ENCODE measurements around the gene PSMD1.
A peak's percentile ranks its signal among the peaks of the same experiment; 100 is the strongest.
"Not testable (repeated sequence)": the region's sequence is repeated elsewhere in the genome, so short reads cannot be mapped to it uniquely, and the experiment has no call there.

Gene PSMD1

DNA sequence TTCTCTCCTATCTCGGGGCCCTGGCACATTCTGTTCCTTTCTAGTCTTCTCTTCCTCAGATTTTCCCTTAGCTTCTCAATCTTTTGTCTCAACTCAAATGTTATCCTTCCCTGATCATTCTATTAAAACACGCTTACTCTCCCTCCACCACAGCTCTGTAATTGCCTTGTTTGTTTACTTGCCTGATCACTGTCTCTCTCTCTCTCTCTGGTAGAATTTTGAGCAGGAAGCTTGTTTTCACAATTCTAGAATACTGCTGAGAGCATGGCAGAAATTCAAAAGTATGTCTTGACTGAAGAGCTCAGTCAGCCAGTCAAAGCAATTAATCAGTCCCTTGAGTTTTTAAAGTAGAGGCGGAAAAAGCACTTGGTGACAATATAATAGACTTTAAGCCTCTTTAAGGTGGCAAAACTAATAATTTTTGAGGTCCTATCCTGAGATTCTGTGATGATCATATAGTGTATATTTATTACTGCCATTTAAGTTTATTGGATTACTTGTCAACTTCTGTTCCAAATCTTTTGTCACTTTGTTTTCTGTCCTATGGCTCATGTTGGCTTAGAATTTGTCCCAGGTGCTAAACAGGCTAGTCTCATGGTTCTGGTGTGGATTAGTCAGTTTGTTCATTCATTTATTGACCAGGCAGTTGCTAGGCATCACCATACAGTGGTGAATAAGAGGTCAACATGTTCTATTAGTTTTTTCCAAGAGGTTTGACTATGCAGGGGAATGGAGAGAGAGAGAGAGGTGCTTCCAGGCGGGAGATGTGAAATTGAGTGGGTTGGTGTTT lies 2.3 kb downstream of the PSMD1 start:
- DNase-seq, result no peak

DNA sequence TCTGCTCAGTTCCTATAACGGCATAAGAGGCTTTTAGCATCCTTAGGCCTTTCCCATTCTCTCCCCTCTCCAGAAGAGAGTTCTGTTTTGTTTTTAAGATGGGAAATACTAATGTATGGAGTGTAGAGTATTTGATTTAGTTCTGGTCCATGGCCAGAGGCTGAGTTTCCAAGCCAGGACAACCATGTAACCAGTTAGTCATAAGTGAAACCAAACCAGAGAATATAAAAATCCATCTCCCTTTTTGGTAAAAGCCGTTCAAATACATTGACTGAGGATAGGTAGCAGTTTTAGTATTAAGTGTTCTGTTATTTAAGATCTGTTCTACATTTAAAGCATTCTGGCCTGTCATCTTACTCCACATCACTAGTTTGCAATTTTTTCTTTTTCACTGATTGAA lies 3.1 kb downstream of the PSMD1 start:
- no peak for DNase-seq

DNA sequence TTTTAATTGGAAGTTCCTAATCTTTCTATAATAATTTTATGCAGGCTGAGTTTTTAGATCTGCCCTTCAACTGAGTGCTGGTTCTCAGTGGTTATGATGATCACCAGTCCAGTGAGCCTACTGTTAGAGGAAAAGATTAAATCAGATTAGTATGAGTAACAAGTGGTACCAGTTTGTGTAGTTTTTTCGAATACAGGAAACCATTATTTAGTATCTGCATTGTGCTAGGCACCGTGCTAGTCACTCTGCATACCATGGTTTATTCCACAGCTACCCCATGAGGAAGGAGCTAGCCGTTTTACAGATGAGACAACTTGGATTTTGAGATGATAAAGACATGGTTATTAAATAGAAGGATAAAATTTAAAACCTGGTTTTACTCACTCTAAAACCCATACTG lies 6.1 kb downstream of the PSMD1 start:
- no peak for DNase-seq

DNA sequence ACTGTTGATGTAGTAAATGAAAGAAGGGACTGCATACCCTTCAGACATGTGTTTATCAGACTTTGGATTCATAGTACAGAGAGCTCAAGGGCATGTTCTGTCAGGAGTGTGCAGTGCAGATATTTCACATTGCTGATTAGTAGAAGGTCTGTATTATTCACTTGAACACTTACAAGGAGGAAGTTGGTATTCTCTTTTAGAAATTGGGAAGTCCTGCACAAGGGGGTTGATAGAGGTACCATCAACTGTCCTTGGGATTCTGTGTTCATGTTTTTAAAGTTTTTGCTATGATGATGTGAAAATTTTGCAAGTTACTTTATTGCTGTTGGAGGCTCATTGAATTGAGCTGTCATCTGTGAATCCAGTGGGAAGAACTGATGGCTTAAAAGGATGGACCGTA lies 6.7 kb downstream of the PSMD1 start:
- DNase-seq, result no peak

DNA sequence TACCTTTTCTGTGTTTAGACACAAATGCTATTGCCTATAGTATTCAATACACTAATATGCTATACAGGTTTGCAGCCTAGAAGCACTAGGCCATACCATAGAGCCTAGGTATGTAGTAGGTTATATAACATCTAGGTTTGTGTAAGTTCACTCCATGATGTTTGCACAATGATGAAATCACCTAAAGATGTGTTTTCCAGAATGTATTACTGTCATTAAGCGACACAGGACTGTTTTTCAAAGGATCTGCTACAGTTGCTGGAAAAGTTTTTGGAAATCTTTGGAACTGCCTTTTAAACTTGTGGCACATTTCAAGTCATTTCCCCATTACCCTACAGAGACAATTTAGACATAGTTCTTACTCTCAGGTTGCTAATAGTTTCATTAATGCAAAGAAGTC lies 9.3 kb downstream of the PSMD1 start:
- DNase-seq, result no peak

DNA sequence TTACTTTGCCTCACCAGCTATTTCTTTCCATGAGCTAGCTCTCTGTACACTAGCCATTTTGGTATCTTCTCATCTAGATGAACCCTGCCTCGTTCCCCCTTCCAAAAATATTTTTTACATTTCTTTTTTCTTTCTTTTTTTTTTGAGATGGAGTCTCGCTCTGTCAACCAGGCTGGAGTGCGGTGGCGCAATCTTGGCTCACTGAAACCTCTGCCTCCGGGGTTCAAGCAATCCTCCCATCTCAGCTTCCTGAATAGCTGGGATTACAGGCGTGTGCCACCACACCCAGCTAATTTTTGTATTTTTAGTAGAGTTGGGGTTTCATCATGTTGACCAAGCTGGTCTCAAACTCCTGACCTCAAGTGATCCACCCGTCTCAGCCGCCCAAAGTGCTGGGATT lies 10.9 kb downstream of the PSMD1 start:
- DNase-seq, result not testable (repeated sequence)

DNA sequence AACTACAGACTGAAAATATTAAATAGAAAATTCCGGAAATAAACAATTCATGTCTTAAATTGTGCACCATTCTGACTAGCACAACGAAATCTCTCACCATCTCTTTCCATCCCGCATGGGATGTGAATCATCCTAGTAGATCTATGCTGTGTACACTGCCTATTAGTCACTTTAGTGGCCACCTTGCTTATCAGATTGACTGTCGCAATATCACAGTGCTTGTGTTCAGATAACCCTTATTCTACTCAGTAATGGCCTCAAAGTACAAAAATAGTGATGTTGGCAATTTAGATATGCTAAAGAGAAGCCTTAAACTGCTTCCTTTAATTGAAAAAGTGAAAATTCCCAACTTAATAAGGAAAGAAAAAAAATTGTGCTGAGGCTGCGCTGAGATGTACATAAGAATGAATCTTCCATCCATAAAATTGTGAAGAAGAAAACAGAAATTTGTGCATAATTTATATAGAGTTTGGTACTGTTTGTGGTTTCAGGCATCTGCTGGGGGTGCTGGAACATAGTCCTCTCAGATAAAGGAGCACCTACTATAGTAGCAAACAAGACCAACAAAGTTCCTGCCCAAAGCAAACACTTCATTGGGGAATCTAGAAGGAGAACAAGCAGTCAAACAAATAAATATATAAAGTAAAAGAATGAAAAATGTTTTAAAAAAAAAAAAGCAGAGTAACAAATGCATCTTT lies 12.0 kb downstream of the PSMD1 start:
- DNase-seq, result no peak

DNA sequence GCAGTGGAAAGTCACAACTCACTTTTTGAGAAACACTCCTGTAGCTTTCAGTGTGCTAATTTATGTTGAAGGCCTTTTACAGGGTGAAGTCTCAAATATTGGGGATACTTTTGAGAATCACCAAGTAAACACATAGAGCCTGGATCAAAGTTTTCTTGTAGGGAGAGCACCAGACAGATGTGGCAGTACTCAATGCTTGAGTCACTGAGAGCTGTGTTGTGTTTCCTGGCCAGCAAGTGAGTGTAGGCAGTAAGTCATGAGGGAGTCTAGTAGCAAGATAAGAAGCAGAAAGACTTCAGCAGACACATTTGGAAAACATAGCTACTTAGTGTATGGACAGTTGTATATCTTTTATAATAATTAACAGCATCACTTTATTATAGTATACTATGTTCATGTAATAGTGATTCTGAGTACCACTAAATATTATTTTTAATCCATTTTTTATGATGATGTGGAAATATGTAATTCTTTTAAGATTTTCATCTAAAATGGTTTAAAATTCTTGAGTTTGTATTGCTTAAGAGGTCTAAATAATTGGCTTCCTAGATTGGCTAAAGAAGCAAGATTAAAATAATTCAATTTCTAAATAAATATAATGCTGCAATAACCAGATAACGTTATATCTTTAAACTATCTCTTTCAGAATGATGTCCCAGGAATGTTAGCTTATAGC lies 12.8 kb downstream of the PSMD1 start:
- DNase-seq, result no peak

DNA sequence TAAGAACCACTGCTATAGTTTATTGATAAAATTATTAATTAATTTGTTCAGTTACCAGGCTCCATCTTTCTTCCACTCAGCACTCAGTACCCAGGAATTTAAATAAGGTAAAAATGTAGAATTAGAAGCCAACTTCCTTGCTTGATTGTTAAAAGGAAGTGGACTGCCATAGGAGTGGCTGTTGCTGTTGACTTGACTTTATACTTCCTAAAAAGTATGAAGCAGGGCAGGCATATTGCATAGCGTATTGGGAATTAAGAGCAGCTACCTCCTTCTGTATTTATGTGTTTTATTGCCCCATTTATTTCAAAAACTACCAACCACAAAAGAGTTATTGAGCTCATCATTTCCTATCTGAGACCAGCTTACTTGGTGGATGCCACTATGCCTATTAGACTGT lies 27.9 kb downstream of the PSMD1 start:
- no peak for DNase-seq

DNA sequence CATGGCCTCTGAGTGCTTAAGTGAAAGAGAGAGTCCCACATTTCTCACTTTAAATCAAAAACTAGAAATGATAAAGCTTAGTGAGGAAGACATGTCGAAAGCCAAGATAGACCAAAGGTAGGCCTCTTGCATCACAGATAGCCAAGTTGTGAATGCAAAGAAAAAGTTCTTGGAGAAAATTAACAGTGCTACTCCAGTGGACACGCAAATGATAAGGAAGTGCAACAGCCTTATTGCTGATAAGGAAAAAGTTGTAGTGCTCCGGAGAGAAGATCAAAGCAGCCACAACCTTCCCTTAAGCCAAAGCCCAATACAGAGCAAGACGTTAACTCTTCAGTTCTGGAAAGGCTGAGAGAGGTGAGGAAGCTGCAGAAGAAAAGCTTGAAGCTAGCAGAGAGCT lies 32.1 kb downstream of the PSMD1 start:
- no peak for DNase-seq

DNA sequence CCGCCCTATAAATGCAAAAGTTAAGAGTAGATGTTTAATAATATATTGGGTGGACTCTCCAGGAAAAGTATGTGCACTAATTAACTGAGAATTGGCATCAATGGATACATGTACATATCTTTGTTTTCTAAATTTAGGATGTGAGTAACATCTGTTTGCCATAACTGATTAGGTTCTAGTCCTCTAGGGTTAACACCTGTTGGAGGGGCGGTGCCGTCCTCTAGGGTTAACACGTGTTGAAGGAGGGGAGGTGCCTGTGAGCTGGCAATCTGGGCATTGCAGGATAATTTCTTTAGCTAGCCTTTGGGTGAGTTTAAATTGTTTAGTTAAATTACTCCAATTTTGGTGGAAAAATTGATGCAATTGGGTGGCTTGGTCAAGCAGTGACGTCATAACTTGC lies 37.3 kb downstream of the PSMD1 start:
- no peak for DNase-seq

DNA sequence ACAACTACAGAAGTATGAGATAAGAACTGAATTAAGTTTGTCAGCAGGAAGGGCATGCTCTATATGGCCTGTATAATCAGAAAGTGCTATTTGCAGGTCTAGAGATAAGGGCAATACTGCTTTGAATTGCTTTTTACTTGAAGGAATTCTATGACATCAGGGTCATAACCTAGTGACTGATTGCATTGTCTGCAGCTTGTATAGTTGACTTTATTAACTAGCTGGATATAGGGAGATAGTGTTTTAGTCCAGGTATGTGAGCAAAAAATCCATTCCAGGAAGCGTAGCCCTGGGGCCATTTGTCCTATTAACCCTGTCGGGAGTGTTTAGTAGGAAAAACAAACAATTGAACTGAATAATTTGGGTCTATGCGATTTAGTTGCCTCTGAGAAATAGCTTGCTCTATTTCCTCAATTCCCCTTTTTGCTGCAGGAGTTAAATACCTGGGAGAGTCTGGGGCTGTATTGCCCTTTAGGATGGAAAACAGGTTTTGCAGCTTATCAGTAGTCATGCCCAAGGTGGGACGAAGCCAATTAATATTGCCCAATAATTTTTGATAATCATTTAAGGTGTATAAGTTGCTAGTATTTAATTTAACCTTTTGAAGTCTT lies 38.2 kb downstream of the PSMD1 start:
- DNase-seq, result no peak

DNA sequence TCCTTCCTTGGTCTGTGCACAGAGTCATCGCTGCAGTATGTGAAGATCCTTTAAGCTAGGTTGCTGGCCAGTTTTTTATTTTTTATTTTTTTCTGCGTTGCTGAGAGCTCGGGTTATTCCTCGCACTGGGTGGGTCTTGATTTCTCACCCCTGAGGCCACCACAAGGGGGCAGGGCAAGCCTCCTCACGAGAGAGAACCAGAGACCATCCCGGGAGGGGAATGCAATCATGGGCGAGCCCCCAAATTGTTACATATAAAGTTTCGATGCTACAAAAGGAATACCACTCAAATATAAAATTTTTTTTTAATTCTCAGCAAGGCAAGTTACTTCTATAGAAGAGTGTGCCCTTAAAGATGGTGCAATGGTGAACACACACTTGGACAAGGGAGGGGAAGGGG lies 43.3 kb downstream of the PSMD1 start:
- no peak for DNase-seq

DNA sequence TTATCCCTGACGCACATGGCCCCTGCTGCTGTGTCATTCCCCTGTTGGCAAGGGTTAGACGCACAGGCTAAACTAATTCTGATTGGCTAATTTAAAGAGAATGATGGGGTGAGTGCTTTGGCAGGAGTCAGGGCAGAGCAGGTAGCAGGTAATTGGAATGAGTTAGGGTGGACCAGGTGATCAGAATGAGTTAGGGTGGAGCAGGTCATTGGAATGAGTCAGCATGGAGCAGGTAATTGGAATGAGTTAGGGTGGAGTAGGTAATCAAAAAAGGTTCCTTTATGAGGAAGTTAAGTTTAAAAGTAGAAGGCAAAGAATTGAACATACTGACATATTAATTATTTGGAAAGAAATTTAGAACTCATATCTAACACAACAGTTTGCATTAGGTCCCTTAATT lies 43.7 kb downstream of the PSMD1 start:
- not testable (repeated sequence) for DNase-seq

DNA sequence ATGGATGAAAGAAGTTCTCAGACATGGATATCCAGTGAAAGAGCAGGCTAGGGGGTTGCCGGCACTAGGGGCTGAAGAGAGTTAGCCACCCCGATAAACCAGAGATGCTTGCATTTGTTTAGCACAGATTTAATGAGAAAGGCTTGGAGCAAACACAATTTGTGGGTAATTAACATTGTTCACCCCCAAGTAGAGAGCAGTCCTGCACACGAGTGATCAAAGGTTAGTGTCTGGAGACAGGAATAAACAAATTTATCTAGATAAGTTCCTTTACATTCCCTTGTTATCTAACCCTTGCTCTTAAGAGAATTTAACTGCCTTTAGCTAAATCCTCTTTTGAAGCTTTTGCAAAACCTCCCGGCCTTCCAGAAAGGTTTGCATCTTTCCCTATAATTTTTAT lies 44.3 kb downstream of the PSMD1 start:
- DNase-seq, result no peak

DNA sequence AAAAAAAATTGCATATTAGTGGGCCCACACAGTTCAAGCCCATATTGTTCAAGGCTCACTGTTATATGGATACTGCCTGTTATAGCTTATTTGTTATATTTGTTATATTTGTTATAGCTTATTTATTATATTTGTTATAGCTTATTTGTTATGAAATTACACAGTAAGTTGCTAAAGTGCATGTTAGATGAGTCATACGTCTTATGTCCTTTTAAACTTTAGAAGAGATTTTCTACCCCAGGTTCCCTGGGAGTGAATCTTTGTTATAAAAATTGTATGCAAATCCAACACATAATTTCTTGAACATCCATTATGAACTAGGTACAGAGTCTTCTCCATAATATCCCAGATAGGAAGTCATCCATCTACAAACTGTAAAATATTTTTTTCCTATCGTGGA lies 46.1 kb downstream of the PSMD1 start:
- no peak for DNase-seq

DNA sequence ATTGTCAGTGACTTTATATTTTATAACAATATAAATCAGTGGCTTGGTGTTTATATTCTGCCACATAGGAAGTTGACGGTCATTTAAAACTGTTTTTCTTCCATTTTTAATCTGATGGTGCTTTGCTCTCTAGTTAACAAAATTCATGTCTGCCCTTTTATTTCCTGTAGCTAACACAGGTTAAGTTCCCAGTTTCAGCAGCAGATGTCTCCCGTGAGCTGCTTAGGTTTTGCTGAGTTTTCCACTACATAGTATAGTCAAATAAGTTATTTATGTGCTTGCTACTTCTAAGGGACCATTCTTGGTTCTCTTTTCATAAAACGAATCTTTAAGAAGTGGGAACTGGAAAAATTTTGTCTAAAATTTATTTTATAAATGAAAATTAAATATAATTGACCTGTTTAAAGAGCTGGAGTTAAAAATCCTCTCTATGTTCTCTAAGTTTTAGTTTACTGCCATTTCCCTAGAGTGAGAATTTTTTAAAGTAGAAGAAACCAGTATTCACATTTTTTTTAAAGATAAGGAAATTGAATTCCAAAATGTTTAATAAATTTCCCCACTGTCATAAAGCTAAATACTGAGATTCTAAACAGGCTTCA lies 47.5 kb downstream of the PSMD1 start:
- DNase-seq, result peak; percentile 3

DNA sequence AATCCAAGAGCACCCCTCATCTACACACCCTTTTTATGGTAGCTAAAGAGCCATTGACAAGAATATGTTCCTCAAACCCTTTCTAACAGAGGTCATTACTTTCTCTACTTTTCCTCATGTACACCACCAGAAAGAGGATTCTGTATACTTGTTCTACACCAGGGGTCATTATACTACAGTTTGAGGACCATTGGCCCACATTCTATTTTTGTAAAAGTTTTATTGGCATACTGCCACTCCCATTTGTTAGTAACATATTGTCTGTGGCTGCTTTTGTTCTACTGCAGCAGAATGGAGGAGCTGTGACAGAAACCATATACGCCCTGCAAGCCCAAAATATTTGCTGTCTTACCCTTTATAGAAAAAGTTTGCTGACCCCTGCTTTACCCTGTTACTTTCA lies 53.9 kb downstream of the PSMD1 start:
- DNase-seq, result no peak

DNA sequence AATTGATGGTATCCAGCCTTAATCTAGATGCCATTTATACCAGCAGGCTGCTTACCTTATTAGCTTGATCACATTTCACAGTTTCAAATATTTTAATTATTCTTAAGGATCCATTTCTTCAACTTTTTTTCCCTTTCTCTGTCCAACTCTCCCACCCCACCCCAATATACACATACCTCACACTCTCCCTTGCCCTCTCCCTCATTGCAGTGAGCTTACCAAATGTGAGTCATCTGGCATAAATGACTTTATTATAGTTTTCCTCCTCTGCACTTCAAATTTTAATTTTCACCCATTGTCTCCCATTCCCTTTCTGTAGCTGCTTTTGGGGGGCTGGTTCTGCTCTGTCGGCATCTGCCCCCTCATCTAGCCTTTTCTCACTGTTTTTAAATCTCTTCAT lies 55.3 kb downstream of the PSMD1 start:
- DNase-seq, result no peak

DNA sequence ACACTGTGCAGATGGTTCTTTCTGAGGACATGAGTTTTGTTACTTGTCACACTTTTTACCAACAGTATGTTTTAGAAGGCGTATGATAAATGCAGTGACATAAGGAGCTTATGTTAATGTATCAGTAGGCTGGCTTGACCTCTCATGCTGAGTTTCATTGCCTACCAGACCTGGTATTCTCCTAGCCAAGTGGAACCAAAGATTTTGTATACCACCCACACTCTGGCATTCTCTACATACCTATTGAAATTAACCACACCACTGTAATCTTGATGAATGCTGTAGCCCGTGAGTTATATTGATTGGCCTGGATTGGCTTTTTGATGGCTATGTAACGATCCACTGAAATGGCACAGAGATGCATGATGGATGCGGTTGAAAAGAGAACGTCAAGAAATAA lies 56.8 kb downstream of the PSMD1 start:
- no peak for DNase-seq

DNA sequence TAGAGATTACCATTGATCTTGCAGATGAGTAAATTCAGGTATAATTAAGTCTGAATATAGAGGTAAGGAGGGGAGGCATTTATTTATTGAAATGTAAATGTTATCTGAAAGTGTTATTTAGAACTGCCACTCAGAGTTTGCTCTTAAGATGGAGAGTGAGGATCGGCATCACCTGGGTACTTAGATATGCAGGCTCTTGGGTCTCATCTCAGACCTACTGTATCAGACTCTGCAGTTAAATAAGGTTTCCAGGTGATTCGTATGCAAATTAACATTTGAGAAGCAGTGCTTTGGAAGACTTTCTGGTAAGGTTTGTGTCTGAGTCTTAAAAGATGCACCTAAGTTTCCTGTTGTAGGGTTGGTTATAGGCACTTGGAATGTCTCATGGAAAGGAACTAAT lies 59.0 kb downstream of the PSMD1 start:
- DNase-seq, result no peak

DNA sequence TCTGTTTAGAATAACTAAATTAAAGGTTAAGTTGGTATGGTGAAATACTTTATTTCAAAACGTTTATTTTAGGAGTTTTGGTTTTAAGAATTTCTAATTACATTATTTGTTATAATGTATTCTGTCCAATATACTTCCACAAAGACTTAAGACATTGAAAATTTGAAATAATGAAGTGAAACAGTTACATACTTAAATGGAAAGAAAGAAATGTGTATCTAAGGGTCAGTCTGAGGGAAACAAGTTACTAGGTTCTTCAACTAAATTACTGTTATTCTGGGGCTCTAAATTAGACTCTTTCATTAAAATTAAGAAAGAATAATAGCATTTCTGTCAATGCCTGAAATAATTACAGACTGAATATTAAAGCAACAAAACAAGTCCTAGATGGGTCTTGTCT lies 60.5 kb downstream of the PSMD1 start:
- no peak for DNase-seq

DNA sequence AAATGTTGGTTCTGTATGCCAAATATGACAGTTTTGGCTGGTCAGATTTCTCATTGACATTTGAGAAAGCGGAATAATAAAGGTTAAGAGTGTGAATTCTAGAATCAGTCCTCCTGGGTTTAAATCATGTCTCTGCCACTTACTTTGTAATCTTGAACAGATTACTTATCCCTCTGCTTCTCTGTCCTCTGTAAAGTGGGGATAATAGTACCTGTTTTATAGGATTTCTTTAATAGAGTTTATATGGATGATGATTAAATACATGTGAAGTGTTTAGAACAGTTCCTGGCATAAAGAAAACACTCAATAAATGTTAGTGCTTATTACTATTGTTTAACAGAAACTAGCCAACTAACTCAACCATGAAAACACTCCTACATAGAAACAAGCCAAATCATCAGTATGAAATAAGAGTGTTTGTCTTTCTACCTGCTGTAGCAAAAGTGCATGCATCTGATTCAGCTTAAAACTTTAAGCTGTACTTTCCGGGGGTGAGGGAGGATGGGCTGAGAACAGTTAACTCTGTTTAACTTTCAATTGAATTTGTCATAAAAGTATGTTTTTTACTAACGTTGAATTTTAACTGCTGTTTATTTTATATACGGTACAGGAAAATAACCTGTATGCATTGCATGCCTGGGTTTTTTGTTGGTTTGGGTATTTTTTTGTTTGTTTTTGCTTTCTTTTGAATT lies 61.4 kb downstream of the PSMD1 start:
- DNase-seq, result no peak

Data from NCI-H1092 treated with DMSO at 0.1 percent for 48 hours (cell line).